Neural progenitor cell (in vitro differentiated cells): ENCODE data around the gene ARVCF.

Experiments used
- EZH2 ChIP-seq: fragments of 200-600 bp; sonication (generic); IDR thresholded peaks from 2 replicates; pipeline ENCODE4 v1.6.1; 2017; ENCODE audit warnings: antibody characterized with exemption, mild to moderate bottlenecking, moderate library complexity
- EZH2phosphoT487 ChIP-seq: fragments of 200-600 bp; sonication (generic); IDR thresholded peaks from 2 replicates; pipeline ENCODE4 v1.6.1; 2017; ENCODE audit warnings: antibody characterized with exemption
- TF ChIP-seq, protein P1 (sequence below): fragments of 200-600 bp; sonication (generic); IDR thresholded peaks from 2 replicates; pipeline ENCODE4 v1.5.1; 2017; ENCODE audit warnings: antibody characterized with exemption, mild to moderate bottlenecking

DNA sequence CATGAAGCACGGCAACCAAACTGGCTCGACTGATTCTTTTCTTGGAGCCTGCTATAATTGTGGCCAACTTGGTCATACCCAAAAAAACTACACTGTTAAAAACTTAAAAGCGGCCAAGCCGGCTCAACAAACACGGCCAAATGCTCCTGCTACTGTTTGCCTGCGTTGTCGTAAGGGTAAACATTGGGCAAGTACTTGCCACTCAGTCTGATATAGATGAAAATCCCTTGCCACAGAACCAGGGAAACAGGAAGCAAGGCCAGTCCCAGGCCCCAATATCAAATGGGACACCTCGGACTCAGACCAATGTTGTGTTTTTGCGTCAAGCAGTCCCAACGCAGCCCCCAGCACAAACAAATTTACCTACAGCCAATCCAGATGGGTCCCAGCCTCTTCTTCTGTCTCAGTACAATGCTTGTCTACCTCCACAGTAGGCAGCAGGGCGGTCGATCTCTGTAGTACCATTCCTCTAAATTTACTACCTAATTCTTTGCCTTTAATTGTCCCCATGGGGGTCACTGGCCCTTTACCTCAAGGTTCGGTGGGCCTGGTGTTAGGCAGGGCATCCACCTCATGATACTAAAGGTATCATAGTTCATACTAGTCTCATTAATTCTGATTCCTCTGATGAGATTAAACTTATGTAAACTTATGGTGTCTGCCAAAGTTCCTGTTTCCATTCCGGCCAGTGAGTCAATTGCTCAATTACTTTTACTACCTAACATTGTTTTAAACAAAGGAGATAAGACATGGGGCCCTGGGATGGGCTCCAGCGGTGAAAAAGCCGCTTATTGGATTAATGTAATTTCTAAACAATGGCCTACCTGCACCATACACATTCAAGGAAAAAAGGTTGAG is 78.8 kb downstream of the ARVCF start:
- TF ChIP-seq, protein P1, sequence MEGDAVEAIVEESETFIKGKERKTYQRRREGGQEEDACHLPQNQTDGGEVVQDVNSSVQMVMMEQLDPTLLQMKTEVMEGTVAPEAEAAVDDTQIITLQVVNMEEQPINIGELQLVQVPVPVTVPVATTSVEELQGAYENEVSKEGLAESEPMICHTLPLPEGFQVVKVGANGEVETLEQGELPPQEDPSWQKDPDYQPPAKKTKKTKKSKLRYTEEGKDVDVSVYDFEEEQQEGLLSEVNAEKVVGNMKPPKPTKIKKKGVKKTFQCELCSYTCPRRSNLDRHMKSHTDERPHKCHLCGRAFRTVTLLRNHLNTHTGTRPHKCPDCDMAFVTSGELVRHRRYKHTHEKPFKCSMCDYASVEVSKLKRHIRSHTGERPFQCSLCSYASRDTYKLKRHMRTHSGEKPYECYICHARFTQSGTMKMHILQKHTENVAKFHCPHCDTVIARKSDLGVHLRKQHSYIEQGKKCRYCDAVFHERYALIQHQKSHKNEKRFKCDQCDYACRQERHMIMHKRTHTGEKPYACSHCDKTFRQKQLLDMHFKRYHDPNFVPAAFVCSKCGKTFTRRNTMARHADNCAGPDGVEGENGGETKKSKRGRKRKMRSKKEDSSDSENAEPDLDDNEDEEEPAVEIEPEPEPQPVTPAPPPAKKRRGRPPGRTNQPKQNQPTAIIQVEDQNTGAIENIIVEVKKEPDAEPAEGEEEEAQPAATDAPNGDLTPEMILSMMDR: no peak
- TF ChIP-seq EZH2 (no peak), EZH2phosphoT487 (no peak)
